Stimulated activated CD4-positive, alpha-beta T cell treated with anti-CD3 and anti-CD28 coated beads, Interleukin-1b, Interleukin-23, amount 100 ng/mL, for 48 hours (primary cell): ENCODE results near the gene FOXO6.
A peak's percentile ranks its signal among the peaks of the same experiment; 100 is the strongest.

Experiments
- DNase-seq: peaks from one replicate; pipeline ENCODE4 v3.0.0-alpha.2; 2020

FOXO6 gene

GRCh38 chr1:41368366-41368765, 7.1 kb downstream of the FOXO6 start:
- DNase-seq = no peak

GRCh38 chr1:41368801-41369200, 7.6 kb downstream of the FOXO6 start:
- no peak for DNase-seq

- no peak for DNase-seq
Observed at GRCh38 chr1:41369531-41369930, 8.3 kb downstream of the FOXO6 start.

GRCh38 chr1:41370225-41370624, 9.0 kb downstream of the FOXO6 start:
- DNase-seq = no peak

- DNase-seq = no peak
Observed at GRCh38 chr1:41370756-41371420, 9.7 kb downstream of the FOXO6 start.

- no peak for DNase-seq
Observed at GRCh38 chr1:41371630-41372599, 10.7 kb downstream of the FOXO6 start.

GRCh38 chr1:41372600-41372993, 11.4 kb downstream of the FOXO6 start:
- no peak for DNase-seq

- DNase-seq = no peak
Observed at GRCh38 chr1:41373373-41373772, 12.1 kb downstream of the FOXO6 start.

GRCh38 chr1:41374711-41375110, 13.5 kb downstream of the FOXO6 start:
- DNase-seq = no peak

- no peak for DNase-seq
Observed at GRCh38 chr1:41377397-41377796, 16.2 kb downstream of the FOXO6 start.

GRCh38 chr1:41378222-41378621, 17.0 kb downstream of the FOXO6 start:
- DNase-seq = no peak

- no peak for DNase-seq
Observed at GRCh38 chr1:41378999-41379737, 17.9 kb downstream of the FOXO6 start.

- no peak for DNase-seq
Observed at GRCh38 chr1:41379738-41380130, 18.5 kb downstream of the FOXO6 start.

GRCh38 chr1:41380195-41380594, 19.0 kb downstream of the FOXO6 start:
- DNase-seq = no peak

GRCh38 chr1:41380979-41381691, 19.9 kb downstream of the FOXO6 start:
- DNase-seq = no peak

GRCh38 chr1:41381692-41382479, 20.7 kb downstream of the FOXO6 start:
- DNase-seq = no peak

- no peak for DNase-seq
Observed at GRCh38 chr1:41382480-41383090, 21.4 kb downstream of the FOXO6 start.

GRCh38 chr1:41383094-41383852, 22.0 kb downstream of the FOXO6 start:
- DNase-seq = peak; percentile 39

- DNase-seq = no peak
Observed at GRCh38 chr1:41384579-41384978, 23.3 kb downstream of the FOXO6 start.

GRCh38 chr1:41385398-41386195, 24.4 kb downstream of the FOXO6 start:
- no peak for DNase-seq
